Neuronal stem cell (in vitro differentiated cells): ENCODE measurements around the gene KNL1.
"Not testable (repeated sequence)": the region's sequence is repeated elsewhere in the genome, so short reads cannot be mapped to it uniquely, and the experiment has no call there.

Experiments used
- DNase-seq: peaks from one replicate; pipeline ENCODE4 v3.0.0-alpha.2; 2013; ENCODE audit warnings: low spot score
- H2AFZ ChIP-seq: one replicate; pipeline ENCODE4 v1.6.1; 2013; ENCODE audit warnings: mild to moderate bottlenecking, low read length, inconsistent platforms
- H2AK5ac ChIP-seq: 2 replicates; pipeline ENCODE4 v1.6.1; 2013; ENCODE audit warnings: low read depth, mild to moderate bottlenecking, inconsistent platforms, low read length, moderate library complexity, mixed read lengths
- H2BK120ac ChIP-seq: 2 replicates; pipeline ENCODE4 v1.6.1; 2013; ENCODE audit warnings: low read depth, mild to moderate bottlenecking, inconsistent platforms, low read length, moderate library complexity, mixed read lengths
- H2BK12ac ChIP-seq: one replicate; pipeline ENCODE4 v1.6.1; 2013; ENCODE audit warnings: low read length, inconsistent platforms
- H2BK15ac ChIP-seq: 2 replicates; pipeline ENCODE4 v1.6.1; 2013; ENCODE audit warnings: mild to moderate bottlenecking, low read length, inconsistent platforms, mixed read lengths
- H2BK5ac ChIP-seq: one replicate; pipeline ENCODE4 v1.6.1; 2013; ENCODE audit warnings: inconsistent platforms, mild to moderate bottlenecking, low read length, moderate library complexity
- H3K14ac ChIP-seq: one replicate; pipeline ENCODE4 v1.6.1; 2013; ENCODE audit warnings: low read length, inconsistent platforms
- H3K18ac ChIP-seq: 2 replicates; pipeline ENCODE4 v1.6.1; 2013; ENCODE audit warnings: low read length, inconsistent platforms
- H3K23ac ChIP-seq: 2 replicates; pipeline ENCODE4 v1.6.1; 2013; ENCODE audit warnings: low read depth, mild to moderate bottlenecking, mixed read lengths, low read length, inconsistent platforms; ENCODE audit not compliant: poor library complexity
- H3K27ac ChIP-seq: replicated peaks from 3 replicates; pipeline ENCODE4 v1.5.1; 2013; ENCODE audit warnings: low read length, inconsistent platforms
- H3K27me3 ChIP-seq, 3 experiments: 2 replicates each; pipeline ENCODE4 v1.6.1; 2013; ENCODE audit warnings: low read length in 3 of 3, mild to moderate bottlenecking in 2 of 3, inconsistent platforms in 1 of 3, low read depth in 1 of 3, mixed read lengths in 1 of 3, moderate library complexity in 1 of 3; ENCODE audit not compliant: control insufficient read depth in 3 of 3, insufficient read depth in 3 of 3
- H3K36me3 ChIP-seq, 2 donors: replicated peaks in 1 of 2; 2 replicates each; pipeline ENCODE4 v1.6.1; 2013; ENCODE audit warnings: low read length in 2 of 2; ENCODE audit not compliant: control insufficient read depth in 2 of 2, insufficient read depth in 2 of 2
- H3K4ac ChIP-seq: 2 replicates; pipeline ENCODE4 v1.6.1; 2013; ENCODE audit warnings: inconsistent platforms, mild to moderate bottlenecking, low read length, moderate library complexity
- H3K4me1 ChIP-seq, 2 donors: 1 replicate in 1 of 2; 2 replicates in 1 of 2; pipeline ENCODE4 v1.6.1; 2013; ENCODE audit warnings: low read length in 2 of 2, low read depth in 1 of 2; ENCODE audit not compliant: control insufficient read depth in 2 of 2, insufficient read depth in 1 of 2
- H3K4me2 ChIP-seq: one replicate; pipeline ENCODE4 v1.6.1; 2013; ENCODE audit warnings: mild to moderate bottlenecking, low read length, inconsistent platforms; ENCODE audit not compliant: insufficient read depth, poor library complexity, severe bottlenecking
- H3K4me3 ChIP-seq, 2 donors: 2 replicates each; pipeline ENCODE4 v1.5.1; 2013; ENCODE audit warnings: low read length in 2 of 2, mild to moderate bottlenecking in 2 of 2, inconsistent platforms in 1 of 2, moderate library complexity in 1 of 2
- H3K79me1 ChIP-seq: one replicate; pipeline ENCODE4 v1.6.1; 2013; ENCODE audit warnings: low read depth, mild to moderate bottlenecking, inconsistent platforms, low read length, moderate library complexity
- H3K9ac ChIP-seq: one replicate; pipeline ENCODE4 v1.6.1; 2013; ENCODE audit warnings: mild to moderate bottlenecking, low read depth, low read length, inconsistent platforms; ENCODE audit not compliant: poor library complexity
- H3K9me3 ChIP-seq, 2 donors: replicated peaks in 1 of 2; 2 replicates each; pipeline versions ENCODE3 to v1.6.1; 2013; ENCODE audit warnings: low read length in 2 of 2, mild to moderate bottlenecking in 2 of 2, inconsistent platforms in 1 of 2, low read depth in 1 of 2, mixed read lengths in 1 of 2, moderate library complexity in 1 of 2; ENCODE audit not compliant: control insufficient read depth in 2 of 2, insufficient read depth in 1 of 2
- H4K8ac ChIP-seq: one replicate; pipeline ENCODE4 v1.6.1; 2013; ENCODE audit warnings: low read depth, mild to moderate bottlenecking, inconsistent platforms, low read length, moderate library complexity
- H4K91ac ChIP-seq: one replicate; pipeline ENCODE4 v1.6.1; 2013; ENCODE audit warnings: low read length, low read depth, mild to moderate bottlenecking, inconsistent platforms; ENCODE audit not compliant: poor library complexity
- WGBS, 2 donors: extraction: QIAGEN DNeasy Blood & Tissue Kit; methylation state at CpG; one replicate each; pipeline ENCODE4 v1.1.7; 2013; ENCODE audit warnings: missing lambda C conversion rate in 2 of 2, mixed read lengths in 1 of 2; ENCODE audit not compliant: insufficient read length in 2 of 2, insufficient replicate concordance in 1 of 2; ENCODE audit errors: extremely low coverage in 2 of 2; 5-methylcytosine and 5-hydroxymethylcytosine counted together

KNL1 gene

DNA sequence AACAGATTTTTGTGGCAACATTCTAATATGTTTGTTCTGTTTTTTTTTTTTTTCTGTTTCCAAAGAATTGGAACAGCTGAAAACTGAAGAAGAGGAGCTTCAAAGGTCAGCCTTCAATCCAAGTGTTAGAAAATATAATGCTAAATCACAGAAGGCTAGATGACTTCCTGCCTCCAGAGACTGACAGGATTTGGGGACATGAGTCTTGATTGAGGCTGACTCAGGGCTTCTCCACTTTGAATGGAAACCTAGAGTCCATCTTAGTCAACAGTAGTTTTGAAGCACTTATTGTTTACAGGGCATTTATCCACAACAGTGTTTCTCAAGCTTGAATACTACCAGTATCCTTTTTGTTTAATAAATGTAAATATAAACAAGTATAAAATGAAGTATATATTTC is 56.4 kb downstream of the KNL1 start:
- H3K27ac ChIP-seq = no peak overlapping the region
- H3K18ac ChIP-seq = no peak overlapping the region
- no peak overlapping the region for H3K4ac ChIP-seq
- H3K4me1 ChIP-seq = no peaks in the 10 kb centered on the region
- no peak overlapping the region for H2AFZ ChIP-seq
- no peak overlapping the region for H4K91ac ChIP-seq
- no peak overlapping the region for H3K23ac ChIP-seq
- H2BK5ac ChIP-seq = no peak overlapping the region
- H3K79me1 ChIP-seq = no peaks in the 10 kb centered on the region
- no peaks in the 10 kb centered on the region for H3K27me3 ChIP-seq
- no peak overlapping the region for H2AK5ac ChIP-seq
- no peaks in the 10 kb centered on the region for H3K9me3 ChIP-seq
- H3K14ac ChIP-seq = no peak overlapping the region
- H2BK120ac ChIP-seq = no peak overlapping the region
- peaks cover 2 to 81% of the 10 kb centered on the region in 2 donors for H3K36me3 ChIP-seq
- no peak overlapping the region for H3K4me2 ChIP-seq
- H3K4me3 ChIP-seq = no peak overlapping the region
- H3K9ac ChIP-seq = no peak overlapping the region
- no peak for DNase-seq
- no peak overlapping the region for H2BK15ac ChIP-seq
- H4K8ac ChIP-seq = no peak overlapping the region
- H2BK12ac ChIP-seq = no peak overlapping the region

DNA sequence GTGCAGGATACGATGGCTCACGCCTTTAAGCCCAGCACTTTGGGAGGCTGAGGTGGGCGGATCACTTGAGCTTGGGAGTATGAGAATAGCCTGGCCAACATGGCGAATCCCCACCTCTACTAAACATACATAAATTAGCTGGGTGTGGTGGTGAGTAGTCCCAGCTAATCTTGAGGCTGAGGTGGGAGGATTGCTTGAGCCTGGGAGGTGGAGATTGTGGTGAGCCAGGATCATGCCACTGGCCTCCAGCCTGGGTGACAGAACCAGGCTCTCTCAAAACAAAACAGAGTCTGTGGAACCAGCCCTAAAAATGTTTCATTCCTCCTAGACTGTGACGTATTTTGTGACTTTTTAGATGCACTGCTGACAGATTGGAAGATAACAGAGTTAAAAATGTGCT is 66.6 kb downstream of the KNL1 start:
- no peak overlapping the region for H3K14ac ChIP-seq
- H3K9me3 ChIP-seq = no peaks in the 10 kb centered on the region
- H3K4ac ChIP-seq = no peak overlapping the region
- peaks cover 6 to 69% of the 10 kb centered on the region in 2 donors for H3K36me3 ChIP-seq
- no CpG with 5 or more reads among the region's 5 CpGs for whole genome bisulfite sequencing, 2 donors
- no peak overlapping the region for H2BK5ac ChIP-seq
- H3K4me2 ChIP-seq = no peak overlapping the region
- H2AFZ ChIP-seq = no peak overlapping the region
- H3K18ac ChIP-seq = no peak overlapping the region
- DNase-seq = no peak
- no peak overlapping the region for H3K23ac ChIP-seq
- H4K8ac ChIP-seq = no peak overlapping the region
- H3K4me1 ChIP-seq = no peaks in the 10 kb centered on the region
- no peak overlapping the region for H2BK120ac ChIP-seq
- no peak overlapping the region for H2BK15ac ChIP-seq
- H2AK5ac ChIP-seq = no peak overlapping the region
- H3K27ac ChIP-seq = no peak overlapping the region
- no peak overlapping the region for H3K4me3 ChIP-seq
- H2BK12ac ChIP-seq = no peak overlapping the region
- H3K9ac ChIP-seq = no peak overlapping the region
- H3K79me1 ChIP-seq = no peaks in the 10 kb centered on the region
- no peaks in the 10 kb centered on the region for H3K27me3 ChIP-seq
- H4K91ac ChIP-seq = no peak overlapping the region

GRCh38 chr15:40664909-40665308 is 70.9 kb downstream of the KNL1 start:
- H3K79me1 ChIP-seq = no peaks in the 10 kb centered on the region
- H3K4me1 ChIP-seq = no peaks in the 10 kb centered on the region
- no peak overlapping the region for H3K27ac ChIP-seq
- H3K9ac ChIP-seq = no peak overlapping the region
- no peak overlapping the region for H2BK120ac ChIP-seq
- no peak overlapping the region for H4K91ac ChIP-seq
- no peak overlapping the region for H3K4me3 ChIP-seq
- no peak for DNase-seq
- no peaks in the 10 kb centered on the region for H3K27me3 ChIP-seq
- H3K9me3 ChIP-seq = no peaks in the 10 kb centered on the region
- no CpG with 5 or more reads among the region's 7 CpGs for WGBS, 2 donors
- H2AK5ac ChIP-seq = no peak overlapping the region
- H2AFZ ChIP-seq = no peak overlapping the region
- no peak overlapping the region for H3K4ac ChIP-seq
- no peak overlapping the region for H3K23ac ChIP-seq
- H2BK5ac ChIP-seq = no peak overlapping the region
- H3K4me2 ChIP-seq = no peak overlapping the region
- H4K8ac ChIP-seq = no peak overlapping the region
- H3K14ac ChIP-seq = no peak overlapping the region
- peaks cover 4 to 38% of the 10 kb centered on the region in 2 donors for H3K36me3 ChIP-seq
- no peak overlapping the region for H2BK15ac ChIP-seq
- no peak overlapping the region for H3K18ac ChIP-seq
- no peak overlapping the region for H2BK12ac ChIP-seq

- H4K8ac ChIP-seq, H3K4me2 ChIP-seq, H3K4me1 ChIP-seq, H3K23ac ChIP-seq, H3K4ac ChIP-seq, H3K9me3 ChIP-seq, H3K79me1 ChIP-seq, H2AFZ ChIP-seq, H3K18ac ChIP-seq, H2BK12ac ChIP-seq, H2BK15ac ChIP-seq, H3K27me3 ChIP-seq, DNase-seq, H4K91ac ChIP-seq, H2BK120ac ChIP-seq, H3K14ac ChIP-seq, H3K9ac ChIP-seq, H3K4me3 ChIP-seq, H2AK5ac ChIP-seq, H3K36me3 ChIP-seq, H3K27ac ChIP-seq, H2BK5ac ChIP-seq: not testable (repeated sequence)
- no CpG with 5 or more reads among the region's 6 CpGs for WGBS, 2 donors
Observed at GRCh38 chr15:40676290-40676689, 82.2 kb downstream of the KNL1 start.
